HL-60/S4 treated with retinoic acid at 250 ng/mL for 4 days and 3 days (cell line): ENCODE data around the gene KRTAP4-9.
"Not testable (repeated sequence)": the region's sequence is repeated elsewhere in the genome, so short reads cannot be mapped to it uniquely, and the experiment has no call there.

Source experiments
- in situ Hi-C: fragments of 300-500 bp; cut with MboI; formaldehyde crosslinking; loops from 2 replicates; pipeline ENCODE4 v1.7.0; 2022; ENCODE audit warnings: low sequenced_read_pairs

The KRTAP4-9 gene

DNA sequence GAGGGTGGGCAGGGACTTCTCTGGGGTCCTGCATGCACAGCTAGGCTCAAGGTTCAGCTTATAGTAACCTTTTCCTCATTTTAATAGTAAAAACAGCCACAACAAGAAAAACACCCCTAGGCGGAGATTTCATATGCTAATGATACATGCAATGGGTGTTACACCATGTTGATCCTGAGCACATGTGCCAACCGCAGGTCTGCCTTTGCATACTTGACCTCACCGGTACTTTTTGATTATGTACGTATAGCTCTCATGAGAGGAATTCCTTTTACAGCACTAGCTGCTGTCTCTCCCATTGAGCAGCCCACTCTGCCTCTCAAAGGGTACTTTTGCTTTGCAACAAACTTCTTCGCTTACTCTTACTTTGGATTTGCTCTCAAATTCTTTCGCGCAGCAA, 9.1 kb upstream of the KRTAP4-9 start:
- in situ Hi-C loops, result no loop called here

GRCh38 chr17:41098042-41098441, 7.1 kb upstream of the KRTAP4-9 start, which contains the start of gene KRTAP4-8:
Gene KRTAP4-8 (minus strand): TSS chr17:41098142. CDS start chr17:41098084, 58 bp downstream.
- in situ Hi-C loops, result no loop called here

- in situ Hi-C loops, result no loop called here
Measured at GRCh38 chr17:41098481-41098880, 6.7 kb upstream of the KRTAP4-9 start.

GRCh38 chr17:41099682-41100480, 5.3 kb upstream of the KRTAP4-9 start:
- in situ Hi-C loops, result not testable (repeated sequence)

GRCh38 chr17:41101586-41102259, 3.5 kb upstream of the KRTAP4-9 start, which contains the start of gene KRTAP4-16:
Gene KRTAP4-16 (minus strand): TSS chr17:41102209. CDS start chr17:41102209, 0 bp downstream.
- in situ Hi-C loops, result no loop called here

DNA sequence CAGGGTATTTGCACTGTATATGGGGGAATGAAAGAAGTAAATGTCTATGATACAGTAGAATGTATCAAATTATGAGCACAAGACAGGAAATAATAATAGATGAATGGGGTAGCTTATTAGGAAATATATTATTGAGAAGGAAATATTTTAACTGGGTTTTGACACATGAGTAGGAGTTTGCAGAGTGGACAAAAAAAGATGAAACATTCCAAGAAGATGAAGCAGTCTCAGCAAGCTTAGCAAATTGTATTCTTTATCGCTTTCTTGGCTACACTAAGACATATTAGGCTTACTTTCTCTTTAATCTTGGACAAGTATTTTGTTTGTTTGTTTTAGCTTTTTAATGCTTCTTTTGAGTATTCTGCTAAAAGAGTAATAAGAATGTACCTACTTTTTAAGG, 1.3 kb upstream of the KRTAP4-9 start:
- in situ Hi-C loops, result no loop called here

DNA sequence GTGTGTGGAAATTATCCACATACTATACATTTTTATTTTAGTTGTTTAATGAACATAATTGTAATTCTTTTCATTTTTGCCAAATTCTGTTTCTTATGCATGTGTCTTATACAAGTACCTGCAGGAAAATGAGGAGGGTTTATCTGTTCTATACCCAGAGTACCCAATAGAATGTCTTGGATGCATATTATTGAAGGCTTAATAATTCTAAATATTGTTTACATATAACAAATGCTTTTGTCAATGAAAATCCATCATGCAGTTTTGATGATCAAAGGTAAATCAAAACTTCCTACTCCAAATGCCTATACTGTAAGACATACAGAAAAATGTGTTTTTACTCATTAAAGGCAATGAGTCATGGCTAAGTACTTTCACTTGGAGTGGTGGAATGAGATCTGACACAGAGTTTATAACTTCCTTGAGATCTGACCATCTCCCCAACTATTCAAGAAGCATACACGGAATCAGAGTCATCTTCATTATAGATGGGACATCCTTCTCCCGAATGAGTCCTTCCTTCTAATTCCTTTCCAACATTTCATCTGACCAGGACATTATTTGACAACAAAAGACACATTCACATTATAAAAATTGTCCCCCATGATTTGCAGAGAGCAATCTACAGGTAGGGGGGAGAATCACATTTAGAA, 677 bp upstream of the KRTAP4-9 start:
- in situ Hi-C loops, result not testable (repeated sequence)

DNA sequence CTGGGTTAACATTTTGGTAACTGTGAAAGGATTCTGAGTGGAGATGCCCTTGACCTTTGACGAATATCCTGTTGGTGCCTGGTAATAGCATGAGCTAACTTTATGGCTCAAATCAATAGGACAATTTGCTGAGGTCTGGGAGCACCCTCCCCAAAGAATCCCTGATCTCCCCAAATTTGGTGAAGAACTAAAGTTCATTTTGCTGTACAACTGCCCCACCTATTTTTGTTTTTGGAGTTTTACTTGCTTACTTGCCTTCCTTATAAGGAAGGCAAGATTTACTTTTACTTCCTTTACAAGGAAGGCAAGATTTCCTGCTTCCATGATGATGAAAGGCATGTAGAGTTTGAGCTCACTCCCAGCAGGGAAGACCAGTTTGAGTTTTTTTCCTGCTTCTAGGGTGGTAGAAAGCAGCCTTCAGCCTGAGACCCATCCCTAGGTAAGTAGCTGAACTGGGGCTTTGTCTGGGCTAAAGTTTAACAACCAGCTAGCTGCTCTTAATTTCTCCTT, 2.8 kb downstream of the KRTAP4-9 start:
- in situ Hi-C loops, result no loop called here

DNA sequence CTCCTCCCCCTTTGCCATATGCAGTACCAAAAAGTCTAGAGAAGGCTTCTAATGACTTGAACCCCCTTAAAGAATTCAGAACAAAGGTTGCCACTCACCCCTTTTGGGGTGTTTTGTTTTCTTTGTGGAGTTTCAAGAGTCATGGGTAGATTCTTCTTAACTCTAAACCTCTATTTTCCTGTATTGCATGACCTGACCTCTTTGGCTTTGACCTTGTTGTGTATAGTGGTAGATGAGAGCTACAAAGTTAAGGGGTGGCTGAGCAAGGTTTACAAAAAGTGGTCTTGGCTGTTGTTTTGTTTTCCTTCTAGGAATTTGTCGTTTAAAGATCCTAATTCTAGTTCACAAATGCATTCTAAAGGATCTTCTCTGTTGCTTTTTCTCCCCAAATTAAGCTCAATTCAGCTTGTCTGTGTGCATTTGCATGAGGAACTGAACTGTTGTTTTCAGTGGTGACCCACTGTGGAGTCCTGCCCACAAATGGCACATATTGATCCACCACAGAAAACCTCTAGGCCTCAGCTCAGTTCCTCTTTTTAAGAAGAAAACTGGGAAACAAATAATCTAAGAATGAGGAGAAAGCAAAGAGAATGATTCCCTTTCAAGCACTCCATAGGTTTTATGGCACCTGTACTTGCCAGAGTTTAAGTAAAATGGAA, 3.7 kb downstream of the KRTAP4-9 start:
- in situ Hi-C loops, result not testable (repeated sequence)

GRCh38 chr17:41111151-41111885, 6.1 kb downstream of the KRTAP4-9 start:
- in situ Hi-C loops, result no loop called here

- in situ Hi-C loops, result no loop called here
Measured at GRCh38 chr17:41116297-41116696, 11.1 kb downstream of the KRTAP4-9 start.

DNA sequence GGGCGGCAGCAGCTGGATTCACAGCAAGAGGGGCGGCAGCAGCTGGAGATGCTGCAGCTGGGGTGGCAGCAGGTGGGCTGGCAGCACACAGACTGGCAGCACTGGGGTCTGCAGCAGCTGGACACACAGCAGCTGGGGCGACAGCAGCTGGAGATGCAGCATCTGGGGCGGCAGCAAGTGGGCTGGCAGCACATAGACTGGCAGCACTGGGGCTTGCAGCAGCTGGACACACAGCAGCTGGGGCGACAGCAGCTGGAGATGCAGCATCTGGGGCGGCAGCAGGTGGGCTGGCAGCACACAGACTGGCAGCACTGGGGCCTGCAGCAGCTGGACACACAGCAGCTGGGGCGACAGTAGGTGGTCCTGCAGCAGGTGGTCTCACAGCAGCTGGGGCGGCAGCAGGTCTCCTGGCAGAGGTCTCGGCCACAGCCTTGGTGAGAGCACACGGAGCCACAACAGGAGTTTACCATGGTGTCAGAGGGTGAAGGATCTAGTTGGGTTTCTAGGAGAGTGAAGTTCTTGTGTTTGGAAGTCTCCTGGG, 12.7 kb downstream of the KRTAP4-9 start, which contains the start of gene KRTAP4-11:
Gene KRTAP4-11, minus strand, starts transcription at position 528 of the 541 bp plus-strand sequence. Its CDS starts 58 bp downstream, at position 470.
- in situ Hi-C loops, result not testable (repeated sequence)

DNA sequence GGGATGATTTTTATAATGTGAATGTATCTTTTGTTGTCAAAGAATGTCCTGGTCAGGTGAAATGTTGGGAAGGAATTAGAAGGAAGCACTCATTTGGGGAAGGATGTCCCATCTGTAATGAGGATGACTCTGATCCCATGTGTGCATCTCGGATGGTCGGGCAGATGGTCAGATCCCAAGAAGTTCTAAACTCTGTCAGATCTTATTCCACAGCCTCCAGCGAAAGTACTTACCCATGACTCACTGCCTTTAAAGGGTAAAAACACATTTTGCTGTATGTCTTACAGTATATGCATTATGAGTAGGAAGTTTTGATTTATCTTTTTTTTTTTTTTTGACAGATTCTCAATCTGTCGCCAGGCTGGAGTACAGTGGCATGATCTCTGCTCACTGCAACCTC, 13.5 kb downstream of the KRTAP4-9 start:
- in situ Hi-C loops, result no loop called here

- in situ Hi-C loops, result not testable (repeated sequence)
Measured at GRCh38 chr17:41119696-41120690, 14.8 kb downstream of the KRTAP4-9 start.

- in situ Hi-C loops, result no loop called here
Measured at GRCh38 chr17:41121742-41122141, 16.6 kb downstream of the KRTAP4-9 start.

GRCh38 chr17:41123292-41123990, 18.3 kb downstream of the KRTAP4-9 start:
- in situ Hi-C loops, result not testable (repeated sequence)

DNA sequence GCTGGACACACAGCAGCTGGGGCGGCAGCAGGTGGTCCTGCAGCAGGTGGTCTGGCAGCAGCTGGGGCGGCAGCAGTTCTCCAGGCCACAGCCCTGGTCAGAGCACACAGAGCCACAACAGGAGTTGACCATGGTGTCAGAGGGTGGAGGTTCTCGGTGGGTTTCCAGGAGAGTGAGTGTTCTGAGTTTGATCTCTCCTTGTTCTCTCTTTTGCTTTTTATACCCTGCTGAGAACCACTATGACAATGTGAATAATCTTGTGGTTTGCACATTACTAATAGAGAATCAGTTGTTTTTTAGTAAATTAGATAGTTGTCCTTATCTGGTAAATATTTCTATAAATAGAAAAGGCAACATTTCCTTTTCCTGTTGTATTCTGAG, 18.8 kb downstream of the KRTAP4-9 start, which contains the start of gene KRTAP4-12:
Gene KRTAP4-12, minus strand, starts transcription at position 192 of the 381 bp plus-strand sequence. Its CDS starts 60 bp downstream, at position 132.
- in situ Hi-C loops, result not testable (repeated sequence)

DNA sequence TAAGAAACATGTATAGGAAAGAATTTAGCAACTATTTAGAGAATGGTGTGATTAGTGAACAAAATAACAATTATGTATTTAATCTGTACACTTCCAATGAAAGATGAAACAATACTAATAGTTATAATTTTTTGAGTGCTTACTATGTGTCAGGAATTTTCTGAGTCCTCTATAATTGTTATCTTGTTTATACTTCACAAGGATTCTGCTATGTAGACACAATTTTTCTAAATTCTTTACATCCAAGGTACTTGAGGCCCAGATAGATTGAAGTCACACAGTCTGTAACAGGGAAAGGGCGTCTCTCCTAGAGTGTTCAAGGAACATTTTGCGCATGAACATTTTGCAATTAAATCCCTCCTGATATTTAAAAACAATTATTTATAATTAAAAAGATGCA, 19.9 kb downstream of the KRTAP4-9 start:
- in situ Hi-C loops, result no loop called here
